ENCODE data around the gene GFOD2.

GFOD2 gene

DNA sequence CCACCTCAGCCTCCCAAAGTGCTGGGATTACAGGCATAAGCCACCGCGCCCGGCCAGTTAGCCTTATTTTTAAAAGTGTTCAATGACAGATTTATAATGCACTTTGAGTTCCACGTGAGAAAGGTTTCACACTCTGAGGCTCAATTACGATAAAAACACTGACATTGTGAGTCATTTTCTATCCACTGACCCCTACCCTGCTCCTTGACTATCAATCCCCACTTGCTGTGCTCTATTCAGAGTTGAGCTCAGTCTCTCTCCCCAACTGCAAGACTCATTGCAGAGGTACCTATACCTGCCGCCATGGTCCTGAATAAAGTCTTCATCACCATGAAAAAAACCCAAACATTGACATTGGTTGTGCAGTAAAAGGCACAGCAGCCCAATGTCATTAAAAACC, 8.5 kb downstream of the GFOD2 start:
- no peak for DNase-seq
- no peaks in the 10 kb centered on the region for H3K4me1 ChIP-seq
- no peak overlapping the region for H3K4me3 ChIP-seq
- intact Hi-C loops (cut with DNase I; ENCODE audit: low total_unique reads): no loop called here
- no peaks in the 10 kb centered on the region for H3K27me3 ChIP-seq
- H3K27ac ChIP-seq: no peak overlapping the region
- no peaks in the 10 kb centered on the region for H3K36me3 ChIP-seq
- H3K9me3 ChIP-seq: no peaks in the 10 kb centered on the region
- no peak for TF ChIP-seq CTCF (IDR thresholded peaks at IDR 0.05)

DNA sequence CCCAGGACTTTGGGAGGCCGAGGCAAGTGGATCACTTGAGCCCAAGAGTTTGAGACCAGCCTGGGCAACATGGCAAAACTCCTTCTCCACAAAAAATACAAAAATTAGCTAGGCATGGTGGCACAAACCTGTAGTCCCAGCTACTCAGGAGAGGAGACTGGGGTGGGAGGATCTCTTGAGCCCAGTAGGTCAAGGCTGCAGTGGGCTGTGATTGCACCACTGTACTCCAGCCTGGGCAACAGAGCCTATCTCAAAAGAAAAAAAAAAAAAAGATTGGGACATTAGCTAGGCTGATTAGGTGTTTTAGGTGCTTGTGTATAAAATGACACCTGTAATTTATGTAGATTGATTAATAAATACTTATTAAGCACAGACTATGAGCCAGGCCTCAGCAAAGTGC, 10.1 kb downstream of the GFOD2 start:
- intact Hi-C loops (cut with DNase I; ENCODE audit: low total_unique reads): no loop called here
- Histone ChIP-seq H3K36me3 (no peaks in the 10 kb centered on the region), H3K9me3 (no peaks in the 10 kb centered on the region), H3K4me1 (no peaks in the 10 kb centered on the region), H3K27ac (no peak overlapping the region), H3K4me3 (no peak overlapping the region), H3K27me3 (no peaks in the 10 kb centered on the region)
- TF ChIP-seq CTCF (IDR thresholded peaks at IDR 0.05): no peak
- no peak for DNase-seq

DNA sequence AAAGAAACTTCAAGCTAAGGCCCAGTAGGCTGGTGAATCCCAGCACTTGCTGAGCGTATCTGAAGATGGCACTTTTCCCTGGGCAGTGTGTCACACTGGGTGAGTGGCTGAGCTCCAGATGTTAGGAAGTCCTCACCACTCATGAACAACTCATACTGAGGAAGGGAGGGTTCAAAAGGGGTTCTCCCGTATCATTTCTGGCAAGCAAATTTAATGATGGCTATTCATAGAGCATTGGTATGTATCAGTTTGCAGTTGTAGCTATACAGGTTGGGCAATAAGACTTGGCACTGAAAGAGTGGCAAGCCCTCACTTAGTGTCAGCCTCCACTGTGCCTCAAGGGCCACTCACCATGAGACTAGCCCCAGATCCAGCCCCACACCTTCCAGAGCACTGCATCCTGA, 10.7 kb downstream of the GFOD2 start:
- DNase-seq: no peak
- Histone ChIP-seq H3K27me3 (no peaks in the 10 kb centered on the region), H3K4me1 (no peaks in the 10 kb centered on the region), H3K4me3 (no peak overlapping the region), H3K36me3 (no peaks in the 10 kb centered on the region), H3K9me3 (no peaks in the 10 kb centered on the region), H3K27ac (no peak overlapping the region)
- TF ChIP-seq CTCF (IDR thresholded peaks at IDR 0.05): no peak
- intact Hi-C loops (cut with DNase I; ENCODE audit: low total_unique reads): no loop called here

DNA sequence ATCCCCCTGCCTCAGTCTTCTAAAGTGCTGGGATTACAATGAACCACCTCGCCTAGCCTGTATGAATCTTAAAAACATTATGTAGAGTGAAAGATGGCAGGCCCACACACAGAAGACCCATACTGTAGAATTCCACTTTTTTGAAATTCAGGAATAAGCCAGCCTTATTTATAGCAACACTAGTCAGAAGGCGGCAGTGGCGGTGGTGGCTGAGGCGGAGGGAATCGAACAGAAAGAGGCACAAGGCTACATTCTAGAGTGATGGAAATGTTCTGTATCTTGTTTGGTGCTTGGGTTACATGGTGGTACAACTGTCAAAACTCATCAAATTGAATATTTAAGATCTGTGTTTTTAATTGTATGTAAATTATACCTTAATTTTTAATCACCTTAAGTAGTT, 11.3 kb downstream of the GFOD2 start:
- no peaks in the 10 kb centered on the region for H3K9me3 ChIP-seq
- no peak overlapping the region for H3K27ac ChIP-seq
- no peak for DNase-seq
- no peaks in the 10 kb centered on the region for H3K4me1 ChIP-seq
- no peak overlapping the region for H3K4me3 ChIP-seq
- H3K27me3 ChIP-seq: no peaks in the 10 kb centered on the region
- intact Hi-C loops (cut with DNase I; ENCODE audit: low total_unique reads): no loop called here
- no peak for TF ChIP-seq CTCF (IDR thresholded peaks at IDR 0.05)
- no peaks in the 10 kb centered on the region for H3K36me3 ChIP-seq

DNA sequence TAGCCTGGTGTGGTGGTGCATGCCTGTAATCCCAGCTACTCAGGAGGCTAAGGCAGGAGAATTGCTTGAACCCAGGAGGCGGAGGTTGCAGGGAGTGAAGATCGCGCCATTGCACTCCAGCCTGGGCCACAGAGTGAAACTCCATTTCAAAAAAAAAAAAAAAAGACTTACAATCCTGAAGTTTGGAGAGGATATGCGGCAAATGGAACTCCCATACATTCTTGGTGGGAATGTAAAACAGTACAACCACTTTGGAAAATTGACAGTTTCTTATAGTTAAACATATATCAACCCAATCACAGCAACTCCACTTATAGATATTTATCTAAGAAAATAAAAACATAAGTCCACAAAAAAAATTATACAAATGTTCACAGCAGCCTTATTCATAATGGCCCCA, 11.9 kb downstream of the GFOD2 start:
- Histone ChIP-seq H3K27me3 (no peaks in the 10 kb centered on the region), H3K9me3 (no peaks in the 10 kb centered on the region), H3K27ac (no peak overlapping the region), H3K4me3 (no peak overlapping the region), H3K36me3 (no peaks in the 10 kb centered on the region), H3K4me1 (no peaks in the 10 kb centered on the region)
- no peak for TF ChIP-seq CTCF (IDR thresholded peaks at IDR 0.05)
- DNase-seq: no peak
- intact Hi-C loops (cut with DNase I; ENCODE audit: low total_unique reads): no loop called here

- Histone ChIP-seq H3K27ac (no peak overlapping the region), H3K36me3 (no peaks in the 10 kb centered on the region), H3K4me3 (no peak overlapping the region), H3K9me3 (no peaks in the 10 kb centered on the region), H3K27me3 (no peaks in the 10 kb centered on the region), H3K4me1 (no peaks in the 10 kb centered on the region)
- intact Hi-C loops (cut with DNase I; ENCODE audit: low total_unique reads): no loop called here
- no peak for DNase-seq
- TF ChIP-seq CTCF (IDR thresholded peaks at IDR 0.05): no peak
These were observed 15.0 kb downstream of the GFOD2 start for GRCh38 chr16:67704110-67704509.
